H9 (cell line): ENCODE data around the gene SAC3D1. TPM values are rescaled to one million over a fixed set of nuclear protein-coding genes. Genes with fewer than 3 reads are reported as not detected.

Source experiments
- DNase-seq: peaks from one replicate; pipeline ENCODE4 v3.0.0-alpha.2; 2017
- H2AFZ ChIP-seq: one replicate; pipeline ENCODE4 v1.6.1; 2013; ENCODE audit warnings: mild to moderate bottlenecking, low read length, control low read depth, moderate library complexity
- H2AK5ac ChIP-seq: 2 replicates; pipeline ENCODE4 v1.6.1; 2013; ENCODE audit warnings: low read length, control low read depth, mixed read lengths; ENCODE audit not compliant: insufficient read length
- H2BK120ac ChIP-seq: one replicate; pipeline ENCODE4 v1.6.1; 2013; ENCODE audit warnings: low read depth, mild to moderate bottlenecking, low read length, control low read depth, inconsistent platforms; ENCODE audit not compliant: poor library complexity, severe bottlenecking
- H2BK12ac ChIP-seq: 2 replicates; pipeline ENCODE4 v1.6.1; 2013; ENCODE audit warnings: low read length, control low read depth, mixed read lengths, low read depth; ENCODE audit not compliant: insufficient read length
- H2BK15ac ChIP-seq: 2 replicates; pipeline ENCODE4 v1.6.1; 2013; ENCODE audit warnings: low read depth, low read length, control low read depth
- H2BK20ac ChIP-seq: one replicate; pipeline ENCODE4 v1.6.1; 2013; ENCODE audit warnings: low read depth, mild to moderate bottlenecking, low read length, control low read depth, inconsistent platforms; ENCODE audit not compliant: poor library complexity, severe bottlenecking
- H2BK5ac ChIP-seq: 2 replicates; pipeline ENCODE4 v1.6.1; 2013; ENCODE audit warnings: low read length, control low read depth, mixed read lengths; ENCODE audit not compliant: insufficient read length
- H3K14ac ChIP-seq: 2 replicates; pipeline ENCODE4 v1.6.1; 2013; ENCODE audit warnings: low read length, control low read depth; ENCODE audit not compliant: insufficient read depth
- H3K18ac ChIP-seq: 2 replicates; pipeline ENCODE4 v1.6.1; 2013; ENCODE audit warnings: low read depth, mild to moderate bottlenecking, mixed read lengths, low read length, control low read depth; ENCODE audit not compliant: insufficient read length
- H3K23ac ChIP-seq: 2 replicates; pipeline ENCODE4 v1.6.1; 2013; ENCODE audit warnings: low read length, control low read depth, mixed read lengths, low read depth; ENCODE audit not compliant: insufficient read length
- H3K23me2 ChIP-seq: 2 replicates; pipeline ENCODE4 v1.6.1; 2013; ENCODE audit warnings: low read depth, mild to moderate bottlenecking, mixed read lengths, low read length, control low read depth; ENCODE audit not compliant: insufficient read length, poor library complexity, severe bottlenecking
- H3K27ac ChIP-seq: 2 replicates; pipeline ENCODE4 v1.5.1; 2013; ENCODE audit warnings: low read length, control low read depth, mixed read lengths, low read depth; ENCODE audit not compliant: insufficient read length
- H3K27me3 ChIP-seq: 2 replicates; pipeline ENCODE4 v1.6.1; 2013; ENCODE audit warnings: low read length, control low read depth, inconsistent platforms; ENCODE audit not compliant: insufficient read depth
- H3K4ac ChIP-seq: 2 replicates; pipeline ENCODE4 v1.6.1; 2013; ENCODE audit warnings: low read depth, mild to moderate bottlenecking, control low read depth, inconsistent platforms, low read length, moderate library complexity
- H3K4me1 ChIP-seq: 2 replicates; pipeline ENCODE4 v1.6.1; 2013; ENCODE audit warnings: low read length, control low read depth, inconsistent platforms; ENCODE audit not compliant: insufficient read depth
- H3K4me2 ChIP-seq: 2 replicates; pipeline ENCODE4 v1.6.1; 2013; ENCODE audit warnings: low read length, control low read depth, mixed read lengths; ENCODE audit not compliant: insufficient read length, insufficient read depth
- H3K56ac ChIP-seq: 2 replicates; pipeline ENCODE4 v1.6.1; 2013; ENCODE audit warnings: low read depth, mild to moderate bottlenecking, mixed read lengths, low read length, control low read depth; ENCODE audit not compliant: insufficient read length
- H3K79me1 ChIP-seq: 2 replicates; pipeline ENCODE4 v1.6.1; 2013; ENCODE audit warnings: low read depth, mild to moderate bottlenecking, moderate library complexity, low read length, control low read depth, inconsistent platforms; ENCODE audit not compliant: insufficient read depth, poor library complexity, severe bottlenecking
- H3K79me2 ChIP-seq: 2 replicates; pipeline ENCODE4 v1.6.1; 2013; ENCODE audit warnings: low read length, control low read depth, inconsistent platforms; ENCODE audit not compliant: insufficient read depth
- H3K9ac ChIP-seq: 2 replicates; pipeline ENCODE4 v1.6.1; 2013; ENCODE audit warnings: low read length, control low read depth, mixed read lengths; ENCODE audit not compliant: insufficient read length; ENCODE audit errors: extremely low read depth
- H3K9me3 ChIP-seq: one replicate; pipeline ENCODE4 v1.6.1; 2013; ENCODE audit warnings: low read depth, low read length, inconsistent platforms; ENCODE audit not compliant: control insufficient read depth
- H3T11ph ChIP-seq: one replicate; pipeline ENCODE4 v1.6.1; 2013; ENCODE audit warnings: mild to moderate bottlenecking, low read length, control low read depth, inconsistent platforms
- H4K20me1 ChIP-seq: one replicate; pipeline ENCODE4 v1.6.1; 2013; ENCODE audit not compliant: control insufficient read depth, insufficient read length, insufficient read depth
- H4K5ac ChIP-seq: 2 replicates; pipeline ENCODE4 v1.6.1; 2013; ENCODE audit warnings: low read depth, mild to moderate bottlenecking, mixed read lengths, low read length, control low read depth; ENCODE audit not compliant: insufficient read length
- H4K8ac ChIP-seq: replicated peaks from 2 replicates; pipeline ENCODE4 v1.6.1; 2013; ENCODE audit warnings: low read length, control low read depth, mixed read lengths, low read depth; ENCODE audit not compliant: insufficient read length
- H4K91ac ChIP-seq: 2 replicates; pipeline ENCODE4 v1.6.1; 2013; ENCODE audit warnings: low read depth, mild to moderate bottlenecking, moderate library complexity, mixed read lengths, low read length, control low read depth; ENCODE audit not compliant: insufficient read length
- H3K27ac Mint-ChIP-seq, 3 experiments: 2 replicates in 2 of 3; 3 replicates in 1 of 3; pipeline ENCODE4 v1.8.0; 2020 to 2021; ENCODE audit warnings: mixed read lengths in 3 of 3, mild to moderate bottlenecking in 1 of 3, moderate library complexity in 1 of 3
- H3K27me3 Mint-ChIP-seq: 2 replicates; pipeline ENCODE4 v1.8.0; 2021; ENCODE audit warnings: low read depth, mild to moderate bottlenecking, moderate library complexity, mixed read lengths
- H3K36me3 Mint-ChIP-seq, 3 experiments: 2 replicates in 2 of 3; 3 replicates in 1 of 3; pipeline ENCODE4 v1.8.0; 2020 to 2021; ENCODE audit warnings: low read depth in 3 of 3, mixed read lengths in 3 of 3; ENCODE audit not compliant: insufficient read depth in 1 of 3
- H3K4me1 Mint-ChIP-seq, 2 experiments: 2 replicates each; pipeline ENCODE4 v1.8.0; 2020; ENCODE audit warnings: mixed read lengths in 2 of 2
- H3K4me3 Mint-ChIP-seq, 2 experiments: 2 replicates in 1 of 2; 3 replicates in 1 of 2; pipeline ENCODE4 v1.8.0; 2020 to 2021; ENCODE audit warnings: mild to moderate bottlenecking in 2 of 2, mixed read lengths in 2 of 2, moderate library complexity in 1 of 2
- H3K9me3 Mint-ChIP-seq, 2 experiments: 2 replicates in 1 of 2; 3 replicates in 1 of 2; pipeline ENCODE4 v1.8.0; 2020; ENCODE audit warnings: mild to moderate bottlenecking in 2 of 2, mixed read lengths in 2 of 2, moderate library complexity in 1 of 2
- WGBS: extraction: QIAGEN DNeasy Blood & Tissue Kit; methylation state at CpG from one replicate; pipeline ENCODE4 v1.1.7; 2013; ENCODE audit warnings: missing lambda C conversion rate, low lambda C conversion rate, mixed read lengths; ENCODE audit not compliant: insufficient read length; ENCODE audit errors: extremely low coverage; 5-methylcytosine and 5-hydroxymethylcytosine counted together
- total RNA-seq: library from RNA; stranded (reverse); gene quantifications from 2 replicates; pipeline ENCODE4 v1.2.1, GENCODE V29; 2021
- TF ChIP-seq, protein P1 (sequence below): fragments of 200-600 bp; sonication (generic); conservative IDR thresholded peaks from 3 replicates; pipeline ENCODE4 v1.8.0; 2021; ENCODE audit warnings: antibody characterized with exemption, mild to moderate bottlenecking

Gene SAC3D1
- total RNA-seq, 1 experiment from 2014 or later, result 20.7 TPM

DNA sequence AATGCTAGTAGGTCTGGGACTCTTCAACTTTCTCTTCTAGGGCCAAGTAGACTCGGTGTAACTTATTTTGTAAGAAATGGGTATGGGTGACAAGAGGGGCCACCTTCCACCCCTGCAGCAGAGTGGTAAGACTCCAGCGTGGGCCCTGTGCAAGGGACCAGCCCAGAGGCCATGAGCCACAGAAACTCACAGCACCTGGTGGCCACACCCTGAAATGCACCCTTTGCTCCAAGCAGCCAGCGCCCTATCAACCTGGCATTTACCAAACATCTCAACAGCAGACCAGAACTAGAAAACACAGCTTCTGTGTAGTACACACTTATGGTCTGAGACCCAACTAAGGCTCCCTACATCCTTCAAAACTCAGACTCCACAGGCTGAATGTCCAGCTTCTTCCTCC is 37.1 kb downstream of the SAC3D1 start:
- no peaks in the 10 kb centered on the region; a peak in 1 of 5 replicates for H3K9me3 Mint-ChIP-seq
- H3K27ac ChIP-seq, result no peak overlapping the region
- H3K56ac ChIP-seq, result no peak overlapping the region
- peak; percentile 64 for DNase-seq
- H2AK5ac ChIP-seq, result no peak overlapping the region
- H3K23ac ChIP-seq, result no peak overlapping the region
- H3K4me3 Mint-ChIP-seq, result peak overlapping the region in 1 of 2 experiments; percentile 35; a peak in 1 of 5 replicates
- H3K9me3 ChIP-seq, result no peaks in the 10 kb centered on the region
- H3K4ac ChIP-seq, result no peak overlapping the region
- no peak overlapping the region for H3K14ac ChIP-seq
- no peak overlapping the region for H4K8ac ChIP-seq
- no peaks in the 10 kb centered on the region for H3K27me3 ChIP-seq
- H4K91ac ChIP-seq, result no peak overlapping the region
- H3K36me3 Mint-ChIP-seq, result peaks cover 48 to 73% (median 72%) of the 10 kb centered on the region in 3 experiments
- H3K9ac ChIP-seq, result no peak overlapping the region
- no peaks in the 10 kb centered on the region for H4K20me1 ChIP-seq
- H2BK5ac ChIP-seq, result no peak overlapping the region
- H3T11ph ChIP-seq, result no peak overlapping the region
- peaks cover 1% of the 10 kb centered on the region for H3K23me2 ChIP-seq
- no CpG with 5 or more reads among the region's 3 CpGs for WGBS
- peaks cover 14 to 16% of the 10 kb centered on the region in 2 experiments for H3K4me1 Mint-ChIP-seq
- H3K18ac ChIP-seq, result no peak overlapping the region
- H3K79me2 ChIP-seq, result peaks cover 5% of the 10 kb centered on the region; the same call in 1 of the 2 replicates
- H3K4me2 ChIP-seq, result peak overlapping the region; percentile 1
- no peak overlapping the region for H2BK20ac ChIP-seq
- H3K27ac Mint-ChIP-seq, result peak overlapping the region in 1 of 3 experiments; percentile 88; a peak in 3 of 7 replicates
- H4K5ac ChIP-seq, result no peak overlapping the region
- H3K27me3 Mint-ChIP-seq, result no peaks in the 10 kb centered on the region
- H2BK12ac ChIP-seq, result no peak overlapping the region
- H3K4me1 ChIP-seq, result no peaks in the 10 kb centered on the region
- H2BK15ac ChIP-seq, result no peak overlapping the region
- peaks cover 13% of the 10 kb centered on the region for H3K79me1 ChIP-seq
- no peak overlapping the region for H2AFZ ChIP-seq
- H2BK120ac ChIP-seq, result no peak overlapping the region
- TF ChIP-seq, protein P1, sequence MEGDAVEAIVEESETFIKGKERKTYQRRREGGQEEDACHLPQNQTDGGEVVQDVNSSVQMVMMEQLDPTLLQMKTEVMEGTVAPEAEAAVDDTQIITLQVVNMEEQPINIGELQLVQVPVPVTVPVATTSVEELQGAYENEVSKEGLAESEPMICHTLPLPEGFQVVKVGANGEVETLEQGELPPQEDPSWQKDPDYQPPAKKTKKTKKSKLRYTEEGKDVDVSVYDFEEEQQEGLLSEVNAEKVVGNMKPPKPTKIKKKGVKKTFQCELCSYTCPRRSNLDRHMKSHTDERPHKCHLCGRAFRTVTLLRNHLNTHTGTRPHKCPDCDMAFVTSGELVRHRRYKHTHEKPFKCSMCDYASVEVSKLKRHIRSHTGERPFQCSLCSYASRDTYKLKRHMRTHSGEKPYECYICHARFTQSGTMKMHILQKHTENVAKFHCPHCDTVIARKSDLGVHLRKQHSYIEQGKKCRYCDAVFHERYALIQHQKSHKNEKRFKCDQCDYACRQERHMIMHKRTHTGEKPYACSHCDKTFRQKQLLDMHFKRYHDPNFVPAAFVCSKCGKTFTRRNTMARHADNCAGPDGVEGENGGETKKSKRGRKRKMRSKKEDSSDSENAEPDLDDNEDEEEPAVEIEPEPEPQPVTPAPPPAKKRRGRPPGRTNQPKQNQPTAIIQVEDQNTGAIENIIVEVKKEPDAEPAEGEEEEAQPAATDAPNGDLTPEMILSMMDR, result peak; percentile 76
